Cardiac fibroblast (primary cell): Measurements from ENCODE around the gene CHMP2A.

Experiments used
- DNase-seq, 2 donors: peaks; one replicate each; pipeline versions ENCODE4 v3.0.0 to v3.0.0-alpha.2; 2010; ENCODE audit warnings: low read depth in 2 of 2
- H3K4me3 ChIP-seq, 2 donors: replicated peaks in 1 of 2; 1 replicate in 1 of 2; 2 replicates in 1 of 2; pipeline ENCODE4 v1.5.1; 2011; ENCODE audit warnings: low read depth in 2 of 2, low read length in 2 of 2, mild to moderate bottlenecking in 2 of 2, moderate library complexity in 1 of 2
- TF ChIP-seq, protein P1 (sequence below): IDR thresholded peaks from one replicate; pipeline ENCODE4 v1.5.1; 2011; ENCODE audit warnings: low read depth, mild to moderate bottlenecking, low read length, inconsistent platforms

Gene CHMP2A

DNA sequence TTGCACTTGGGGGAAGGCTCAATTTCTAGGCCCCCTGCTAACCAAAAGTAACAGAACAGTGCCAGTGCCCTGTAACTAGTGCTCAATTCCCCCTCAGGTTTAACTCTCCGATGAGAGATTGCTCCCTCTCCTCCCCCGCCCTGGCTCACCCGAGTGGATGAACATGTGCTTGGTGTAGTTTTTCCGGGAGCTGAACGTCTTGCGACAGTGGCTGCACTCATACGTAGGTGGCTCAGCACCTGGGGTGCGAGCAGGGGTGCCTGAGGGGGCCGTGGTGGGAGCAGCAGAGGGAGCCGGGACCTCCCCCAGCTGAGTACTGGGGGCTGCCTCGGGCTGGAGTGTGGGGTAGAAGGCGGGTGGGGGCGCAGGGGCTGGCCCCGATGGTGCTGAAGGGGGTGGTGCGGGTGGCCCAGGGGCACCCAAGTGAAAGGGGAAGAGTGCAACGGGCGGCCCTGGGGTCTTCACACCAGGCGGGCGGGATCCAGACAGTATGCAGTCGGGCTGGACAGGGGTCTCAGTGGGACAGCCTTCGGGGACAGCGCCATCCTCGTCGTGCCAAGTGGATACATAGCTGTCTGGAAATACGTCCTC lies 38.6 kb downstream of the CHMP2A start:
- TF ChIP-seq, protein P1, sequence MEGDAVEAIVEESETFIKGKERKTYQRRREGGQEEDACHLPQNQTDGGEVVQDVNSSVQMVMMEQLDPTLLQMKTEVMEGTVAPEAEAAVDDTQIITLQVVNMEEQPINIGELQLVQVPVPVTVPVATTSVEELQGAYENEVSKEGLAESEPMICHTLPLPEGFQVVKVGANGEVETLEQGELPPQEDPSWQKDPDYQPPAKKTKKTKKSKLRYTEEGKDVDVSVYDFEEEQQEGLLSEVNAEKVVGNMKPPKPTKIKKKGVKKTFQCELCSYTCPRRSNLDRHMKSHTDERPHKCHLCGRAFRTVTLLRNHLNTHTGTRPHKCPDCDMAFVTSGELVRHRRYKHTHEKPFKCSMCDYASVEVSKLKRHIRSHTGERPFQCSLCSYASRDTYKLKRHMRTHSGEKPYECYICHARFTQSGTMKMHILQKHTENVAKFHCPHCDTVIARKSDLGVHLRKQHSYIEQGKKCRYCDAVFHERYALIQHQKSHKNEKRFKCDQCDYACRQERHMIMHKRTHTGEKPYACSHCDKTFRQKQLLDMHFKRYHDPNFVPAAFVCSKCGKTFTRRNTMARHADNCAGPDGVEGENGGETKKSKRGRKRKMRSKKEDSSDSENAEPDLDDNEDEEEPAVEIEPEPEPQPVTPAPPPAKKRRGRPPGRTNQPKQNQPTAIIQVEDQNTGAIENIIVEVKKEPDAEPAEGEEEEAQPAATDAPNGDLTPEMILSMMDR, result no peak
- DNase-seq, result no peak
- H3K4me3 ChIP-seq, result no peak overlapping the region

DNA sequence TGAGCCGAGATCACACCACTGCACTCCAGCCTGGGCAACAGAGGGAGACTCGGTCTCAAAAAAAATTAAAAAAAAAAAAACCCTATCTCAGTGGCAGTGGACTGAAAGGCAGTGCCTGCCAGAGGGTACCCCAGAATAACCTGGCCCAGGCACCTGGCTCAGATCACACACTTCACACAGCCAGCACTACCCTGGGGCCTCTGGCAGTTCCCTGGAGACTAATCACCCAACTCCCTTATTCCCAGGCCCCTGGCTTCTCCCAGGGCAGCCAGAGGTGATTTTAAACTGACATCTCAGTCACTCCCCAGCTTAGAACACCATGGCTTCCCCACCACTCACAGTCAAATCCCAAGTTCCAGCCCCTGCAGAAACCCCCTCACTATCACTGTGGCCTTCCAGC lies 39.6 kb downstream of the CHMP2A start:
- DNase-seq, result no peak
- no peak overlapping the region for H3K4me3 ChIP-seq
- TF ChIP-seq, protein P1, result no peak

DNA sequence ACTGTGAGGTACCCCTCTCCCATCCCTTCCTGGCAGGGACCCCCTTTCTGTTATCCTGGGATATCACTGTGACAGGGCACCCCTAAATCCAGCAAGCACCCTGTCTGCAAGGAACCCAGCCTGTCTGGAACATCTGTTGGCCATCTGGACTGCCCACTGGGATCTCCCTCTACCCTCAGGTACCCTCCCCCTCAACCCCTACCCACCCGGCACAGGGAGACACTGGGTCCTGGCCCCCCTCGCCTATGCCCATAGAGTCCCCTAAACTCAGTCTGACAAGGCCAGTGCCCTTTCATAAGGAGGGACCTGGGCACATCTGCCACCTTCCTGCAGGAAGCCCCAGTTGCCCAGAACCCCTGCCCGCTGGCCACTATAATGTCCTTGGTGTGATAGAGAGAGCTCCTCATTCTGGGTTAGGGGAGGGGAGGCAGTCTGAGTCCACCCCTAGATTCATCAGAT lies 40.3 kb downstream of the CHMP2A start:
- TF ChIP-seq, protein P1, result no peak
- H3K4me3 ChIP-seq, result peak overlapping the region; percentile 40 to 45
- DNase-seq, result no peak

DNA sequence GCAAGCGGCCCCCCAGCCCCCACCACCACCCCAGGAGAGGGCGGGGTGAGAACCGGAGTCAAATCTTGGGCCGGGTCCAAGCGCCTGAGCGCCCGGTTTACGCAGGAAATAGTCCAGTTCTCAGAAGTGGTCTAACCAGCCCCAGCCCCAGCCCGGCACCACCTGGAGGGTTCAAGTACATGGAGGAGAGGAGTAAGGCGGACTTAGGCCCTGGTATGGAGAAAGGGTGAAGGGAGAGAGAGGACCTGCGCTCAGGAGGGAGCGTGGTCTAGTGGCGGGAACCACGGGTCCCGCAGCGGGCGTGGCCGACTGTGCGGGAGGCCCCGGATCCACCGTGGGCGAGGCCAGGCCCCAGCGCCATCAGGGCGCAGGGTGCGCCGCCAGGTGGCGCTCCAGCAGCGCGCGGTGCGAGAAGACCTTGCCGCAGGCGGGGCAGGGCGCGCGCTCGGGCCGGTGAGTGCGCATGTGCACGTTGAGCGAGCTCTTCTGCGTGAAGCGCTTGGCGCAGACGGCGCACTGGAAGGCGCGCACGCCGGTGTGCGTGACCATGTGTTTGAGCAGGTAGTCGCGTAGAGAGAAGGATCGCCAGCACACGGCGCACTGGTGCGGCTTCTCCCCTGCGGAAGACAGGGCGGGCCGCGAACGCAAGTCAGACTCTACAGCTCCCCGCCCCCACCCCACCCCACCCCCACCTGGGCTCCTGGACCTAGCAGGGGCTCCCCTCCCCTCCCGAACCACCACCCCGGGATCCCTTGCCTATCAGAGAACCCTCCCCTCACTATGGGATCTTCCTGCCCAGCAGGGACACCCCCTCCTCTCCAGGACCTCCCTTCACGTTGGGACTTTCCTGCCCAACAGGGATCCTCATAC lies 41.0 kb downstream of the CHMP2A start:
- peak; percentile 85 to 93 for DNase-seq
- TF ChIP-seq, protein P1, result peak; percentile 40
- peak overlapping the region; percentile 40 to 45 for H3K4me3 ChIP-seq

DNA sequence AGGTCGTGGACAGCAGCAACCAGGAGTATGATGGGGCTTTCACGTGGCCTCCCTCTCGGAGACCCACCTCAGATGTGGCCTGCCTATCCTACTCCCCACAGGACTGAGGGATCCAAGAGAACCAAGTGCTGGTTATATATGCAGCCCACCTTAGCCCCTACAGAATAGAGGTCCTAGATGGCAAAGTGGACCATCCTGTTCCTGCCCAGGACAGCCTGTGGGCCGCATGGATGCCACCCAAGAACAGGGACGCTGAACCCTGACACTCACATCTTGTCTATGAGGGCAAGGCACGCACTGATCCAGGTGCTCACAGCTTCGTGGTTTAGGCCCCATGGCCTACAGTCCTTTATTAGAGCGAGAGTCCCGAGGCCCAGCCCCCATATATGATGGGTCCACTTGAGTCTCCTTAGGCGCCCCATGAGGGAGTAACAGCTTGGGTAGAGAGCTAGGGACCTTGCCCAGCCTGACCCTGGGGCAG lies 41.7 kb downstream of the CHMP2A start:
- no peak for DNase-seq
- no peak overlapping the region for H3K4me3 ChIP-seq
- TF ChIP-seq, protein P1, result no peak

DNA sequence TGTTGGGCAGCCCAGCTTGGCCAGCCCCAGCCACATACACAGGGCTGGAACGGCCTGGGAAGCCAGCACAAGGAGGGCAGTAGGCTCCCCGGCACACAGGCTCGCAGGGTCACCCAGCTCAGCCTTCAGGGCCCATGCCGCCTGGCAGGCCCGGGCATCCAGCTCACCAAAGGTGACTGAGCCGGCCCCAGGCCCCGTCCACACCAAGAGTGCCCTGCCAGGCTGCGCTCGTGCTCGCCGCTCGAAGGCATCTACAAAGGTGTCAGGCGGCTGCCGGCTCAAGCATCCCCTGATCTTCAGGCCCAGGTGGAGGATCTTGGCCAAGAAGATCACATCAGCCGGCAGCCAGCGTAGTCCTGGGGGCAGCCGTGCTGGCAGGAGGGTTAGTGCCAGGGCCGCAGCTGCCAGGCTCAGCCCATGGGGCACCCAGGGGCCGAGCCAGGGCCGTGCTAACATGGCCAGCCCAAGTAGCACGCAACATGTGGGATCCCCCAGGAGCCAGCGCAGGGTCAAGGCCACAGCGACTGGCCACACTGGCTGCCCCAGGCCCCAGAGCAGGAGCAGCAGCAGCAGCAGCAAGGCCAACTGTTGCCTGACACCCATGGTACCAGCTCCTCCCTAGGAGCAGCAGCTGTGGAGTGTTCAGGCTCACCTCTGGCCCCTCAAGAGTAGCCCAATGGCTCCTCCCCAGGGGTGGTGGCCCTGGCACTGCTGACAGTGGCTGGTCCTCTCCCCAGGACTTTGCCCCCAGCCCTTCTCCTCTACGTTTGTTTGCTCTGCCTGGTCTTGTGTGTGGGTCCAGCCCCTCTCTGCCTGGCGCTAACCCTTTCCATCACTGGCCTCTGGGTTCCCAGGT lies 43.3 kb downstream of the CHMP2A start, which contains the start of gene SLC27A5:
SLC27A5 (minus strand) TSS at position 640 of the 856 bp plus-strand sequence; CDS start at position 603, 37 bp downstream.
- no peak within 1 kb of the TSS for H3K4me3 ChIP-seq
- TF ChIP-seq, protein P1, result no peak
- no peak for DNase-seq
